ENCODE results near the gene PVALEF. TPM values are rescaled to one million over a fixed set of nuclear protein-coding genes. Genes with fewer than 3 reads are reported as not detected.

Gene PVALEF
- total and polyA plus RNA-seq, 9 donors, result not detected

DNA sequence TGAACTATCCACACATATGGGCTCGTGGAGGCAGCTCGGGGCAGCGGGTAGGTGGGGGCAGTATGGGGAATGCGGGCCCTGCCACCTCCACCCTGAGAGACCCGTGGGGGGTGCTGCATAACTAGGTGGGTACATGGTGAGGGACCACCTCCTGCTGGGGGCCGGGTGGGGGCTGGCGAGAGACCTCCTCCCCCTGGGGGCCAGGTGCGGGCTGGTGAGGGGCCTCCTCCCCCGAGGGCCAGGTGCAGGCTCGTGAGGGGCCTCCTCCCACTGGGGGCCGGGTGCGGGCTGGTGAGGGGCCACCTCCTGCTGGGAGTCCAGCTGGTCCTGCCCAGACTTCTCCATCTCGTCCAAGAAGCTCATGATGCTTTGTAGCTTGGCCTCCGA lies 32.1 kb downstream of the PVALEF start:
- WGBS, 3 donors, result 83 to 90% (median 88%) methylated on average over 10 to 14 of the region's 14 CpGs
- Histone ChIP-seq H3K27me3 (no peaks in the 10 kb centered on the region), H3K4me3 (no peak overlapping the region), H3K9me3 (no peaks in the 10 kb centered on the region), H3K27ac (no peak overlapping the region), H3K4me1 (ENCODE audit: insufficient read depth) (no peaks in the 10 kb centered on the region), H3K36me3 (no peaks in the 10 kb centered on the region)
- no peak for DNase-seq
- TF ChIP-seq, protein P1, sequence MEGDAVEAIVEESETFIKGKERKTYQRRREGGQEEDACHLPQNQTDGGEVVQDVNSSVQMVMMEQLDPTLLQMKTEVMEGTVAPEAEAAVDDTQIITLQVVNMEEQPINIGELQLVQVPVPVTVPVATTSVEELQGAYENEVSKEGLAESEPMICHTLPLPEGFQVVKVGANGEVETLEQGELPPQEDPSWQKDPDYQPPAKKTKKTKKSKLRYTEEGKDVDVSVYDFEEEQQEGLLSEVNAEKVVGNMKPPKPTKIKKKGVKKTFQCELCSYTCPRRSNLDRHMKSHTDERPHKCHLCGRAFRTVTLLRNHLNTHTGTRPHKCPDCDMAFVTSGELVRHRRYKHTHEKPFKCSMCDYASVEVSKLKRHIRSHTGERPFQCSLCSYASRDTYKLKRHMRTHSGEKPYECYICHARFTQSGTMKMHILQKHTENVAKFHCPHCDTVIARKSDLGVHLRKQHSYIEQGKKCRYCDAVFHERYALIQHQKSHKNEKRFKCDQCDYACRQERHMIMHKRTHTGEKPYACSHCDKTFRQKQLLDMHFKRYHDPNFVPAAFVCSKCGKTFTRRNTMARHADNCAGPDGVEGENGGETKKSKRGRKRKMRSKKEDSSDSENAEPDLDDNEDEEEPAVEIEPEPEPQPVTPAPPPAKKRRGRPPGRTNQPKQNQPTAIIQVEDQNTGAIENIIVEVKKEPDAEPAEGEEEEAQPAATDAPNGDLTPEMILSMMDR (IDR thresholded peaks at IDR 0.05), result no peak
- TF ChIP-seq POLR2A (IDR thresholded peaks at IDR 0.05) (no peak), EP300 (IDR thresholded peaks at IDR 0.05) (no peak)
- intact Hi-C loops (cut with DNase I), result no loop called here

DNA sequence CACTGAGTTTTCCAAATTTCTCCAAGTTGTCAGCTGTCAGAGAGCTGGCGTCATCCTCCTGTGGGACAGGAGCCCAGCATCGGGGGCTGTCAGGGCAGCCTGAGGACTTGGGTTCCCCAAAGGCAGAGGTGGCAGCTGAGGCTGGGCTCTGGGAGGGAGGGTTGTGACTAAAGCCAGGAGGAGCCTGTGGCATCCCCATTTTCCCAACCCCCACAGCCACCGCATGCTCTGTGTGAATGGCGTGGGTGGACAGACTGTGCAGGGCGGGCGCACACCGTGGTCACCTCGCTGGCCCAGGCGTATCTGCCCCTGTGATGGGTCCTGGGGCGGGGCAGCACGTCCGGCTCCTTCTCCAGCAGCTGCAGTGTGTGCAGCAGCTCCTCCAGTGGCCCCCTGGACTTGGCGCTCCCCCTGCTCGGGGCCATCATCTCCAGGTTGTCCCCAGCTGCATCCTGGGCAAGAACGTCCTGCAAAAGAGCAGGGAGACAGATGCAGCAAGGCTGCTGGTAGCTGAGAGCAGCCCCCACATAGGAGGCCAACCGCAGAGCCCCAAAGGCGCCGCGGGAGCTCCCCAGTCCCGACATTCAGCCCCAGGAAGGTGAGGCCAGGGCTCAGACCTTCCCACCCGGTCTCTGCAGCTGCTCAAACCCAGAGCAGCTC lies 32.7 kb downstream of the PVALEF start:
- Histone ChIP-seq H3K9me3 (no peaks in the 10 kb centered on the region), H3K4me3 (no peak overlapping the region), H3K4me1 (ENCODE audit: insufficient read depth) (no peaks in the 10 kb centered on the region), H3K27me3 (no peaks in the 10 kb centered on the region), H3K27ac (no peak overlapping the region), H3K36me3 (no peaks in the 10 kb centered on the region)
- TF ChIP-seq EP300 (IDR thresholded peaks at IDR 0.05) (no peak), POLR2A (IDR thresholded peaks at IDR 0.05) (no peak)
- TF ChIP-seq, protein P1 (IDR thresholded peaks at IDR 0.05), result no peak
- DNase-seq, result no peak
- 90 to 93% (median 92%) methylated on average over 21 of the region's 21 CpGs for WGBS, 3 donors
- intact Hi-C loops (cut with DNase I), result no loop called here

DNA sequence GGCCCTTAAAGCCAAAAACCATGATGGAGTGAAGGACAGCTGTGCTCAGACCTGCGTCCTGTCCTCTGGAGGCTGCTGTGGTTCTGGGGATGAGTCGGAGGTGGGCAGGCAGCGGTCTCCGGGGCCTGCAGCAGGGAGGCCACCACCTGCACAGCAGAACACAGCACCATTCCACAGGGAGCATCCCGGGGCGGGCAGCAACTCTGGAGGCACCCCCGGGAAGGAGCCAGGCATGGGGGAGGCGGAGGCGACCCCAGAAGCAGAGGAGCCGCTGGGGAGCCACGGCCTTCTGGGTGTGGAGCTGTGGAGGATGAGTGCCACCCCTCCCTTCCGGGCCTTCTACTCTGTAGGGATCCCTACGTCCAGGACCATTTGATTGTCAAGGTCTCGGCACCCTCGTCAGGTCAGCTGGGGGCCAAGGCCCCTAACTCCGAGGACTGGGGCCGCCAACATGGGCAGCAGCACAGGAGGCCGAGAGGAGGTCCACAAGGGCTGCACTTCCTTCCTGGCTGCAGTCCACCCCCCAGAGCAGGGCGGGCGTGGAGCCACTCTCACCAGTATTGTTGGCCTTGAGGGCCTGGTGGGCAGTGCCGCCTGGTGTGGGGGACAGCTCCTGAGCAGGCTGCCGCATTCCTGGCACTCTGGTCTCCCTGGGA lies 33.6 kb downstream of the PVALEF start:
- Histone ChIP-seq H3K4me3 (no peak overlapping the region), H3K27me3 (no peaks in the 10 kb centered on the region), H3K36me3 (no peaks in the 10 kb centered on the region), H3K4me1 (ENCODE audit: insufficient read depth) (no peaks in the 10 kb centered on the region), H3K9me3 (no peaks in the 10 kb centered on the region), H3K27ac (no peak overlapping the region)
- TF ChIP-seq EP300 (IDR thresholded peaks at IDR 0.05) (no peak), POLR2A (IDR thresholded peaks at IDR 0.05) (no peak)
- TF ChIP-seq, protein P1 (IDR thresholded peaks at IDR 0.05), result no peak
- no peak for DNase-seq
- intact Hi-C loops (cut with DNase I), result no loop called here
- WGBS, 3 donors, result 79 to 81% (median 81%) methylated on average over 19 to 22 of the region's 22 CpGs

DNA sequence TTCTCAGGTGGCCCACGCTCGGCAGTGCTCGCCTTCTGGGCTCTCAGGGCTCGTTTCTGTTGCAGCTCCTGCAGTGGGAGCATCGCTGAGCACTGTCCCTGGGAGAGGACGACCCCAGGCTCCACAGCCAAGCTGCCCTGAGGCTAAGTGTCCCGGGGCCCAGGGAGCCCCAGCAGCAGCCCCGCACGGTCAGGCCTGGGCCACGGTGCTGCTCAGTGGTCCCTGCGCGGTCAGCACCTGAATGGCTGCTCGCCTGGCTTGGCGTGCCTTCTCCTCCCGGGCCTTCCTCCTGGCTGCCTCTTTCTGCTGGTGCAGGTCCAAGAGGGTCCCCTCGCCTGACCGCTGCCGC lies 34.1 kb downstream of the PVALEF start:
- no peaks in the 10 kb centered on the region for H3K36me3 ChIP-seq
- H3K9me3 ChIP-seq, result no peaks in the 10 kb centered on the region
- TF ChIP-seq EP300 (IDR thresholded peaks at IDR 0.05), result no peak
- no peak for TF ChIP-seq POLR2A (IDR thresholded peaks at IDR 0.05)
- TF ChIP-seq, protein P1 (IDR thresholded peaks at IDR 0.05), result no peak
- H3K4me1 ChIP-seq (ENCODE audit: insufficient read depth), result no peaks in the 10 kb centered on the region
- 81 to 92% (median 85%) methylated on average over 18 of the region's 18 CpGs for WGBS, 3 donors
- no peak overlapping the region for H3K27ac ChIP-seq
- H3K4me3 ChIP-seq, result no peak overlapping the region
- intact Hi-C loops (cut with DNase I), result no loop called here
- no peaks in the 10 kb centered on the region for H3K27me3 ChIP-seq
- DNase-seq, result no peak
